ENCODE results near the gene CBX5. TPM values are rescaled to one million over a fixed set of nuclear protein-coding genes. Genes with fewer than 3 reads are reported as not detected.

CBX5 gene
- total and polyA plus RNA-seq, 2 of the 8 experiments (the other 6 are each of a cell fraction or from before 2014, with no cell fraction given): 62.4 to 231 TPM

GRCh38 chr12:54300732-54301427 lies 21.0 kb upstream of the CBX5 start, which contains the start of gene NFE2:
NFE2 (minus strand) TSS chr12:54301015; CDS start chr12:54295248, 5,767 bp downstream.
- ChIA-PET POLR2A (ENCODE audit: partially characterized antibody) (interaction anchor here (0.7 to 4.8 kb wide), 12 partner anchors 9 to 58 kb away, joined by 3 to 105 read pairs (median 6); partner anchors contain the start of genes CBX5, COPZ1 and HNRNPA1), CTCF (ENCODE audit: partially characterized antibody) (interaction anchor here (0.5 to 14.9 kb wide), 14 partner anchors 9 to 692 kb away, joined by 3 to 618 read pairs (median 4); partner anchors contain the start of gene COPZ1)
- FAIRE-seq: no peak
- Histone ChIP-seq H2BK120ac (replicated peaks; ENCODE audit: low read depth, low read length) (peak within 1 kb of the TSS; percentile 50), H2BK20ac (ENCODE audit: low read length) (peak within 1 kb of the TSS; percentile 97), H2BK12ac (ENCODE audit: low read depth, low read length) (peak within 1 kb of the TSS; percentile 95), H3K9ac (replicated peaks in 1 of 4; ENCODE audit: extremely low read depth in 1 of 4, low read depth in 3 of 4, low read length in 3 of 4) (peak within 1 kb of the TSS; percentile 9 to 64 (median 33)), H3K79me2 (ENCODE audit: control insufficient read depth in 1 of 2, insufficient read depth in 2 of 2, low read length in 2 of 2) (no peaks in the 10 kb centered on the region), H4K91ac (replicated peaks; ENCODE audit: insufficient read length, low read length) (peak within 1 kb of the TSS; percentile 79), H3K18ac (ENCODE audit: extremely low read depth, low read length) (peak within 1 kb of the TSS; percentile 98), H3K27me3 (replicated peaks in 1 of 4; ENCODE audit: control insufficient read depth in 3 of 4, extremely low read depth in 1 of 4, insufficient read depth in 3 of 4, low read length in 3 of 4) (peaks cover 0 to 7% (median 0%) of the 10 kb centered on the region in 4 experiments; a peak in 1 of 7 replicates), H3K79me1 (ENCODE audit: low read depth, low read length) (no peaks in the 10 kb centered on the region), H3K4me3 (ENCODE audit: extremely low read depth in 1 of 4, insufficient read depth in 2 of 4, low read depth in 3 of 4, low read length in 4 of 4) (peak within 1 kb of the TSS; percentile 24 to 63 (median 46)), H3K9me3 (ENCODE audit: insufficient read depth in 2 of 2, low read depth in 1 of 2, low read length in 1 of 2) (no peaks in the 10 kb centered on the region), H3K4ac (replicated peaks; ENCODE audit: insufficient read length, low read depth, low read length) (peak within 1 kb of the TSS; percentile 23), H4K20me1 (replicated peaks in 1 of 2; ENCODE audit: control insufficient read depth in 1 of 2, insufficient read depth in 2 of 2, low read length in 2 of 2) (no peaks in the 10 kb centered on the region), H3K27ac (ENCODE audit: low read depth, low read length) (peak within 1 kb of the TSS; percentile 75), H3K23ac (ENCODE audit: insufficient read length) (no peak within 1 kb of the TSS), H3K36me3 (ENCODE audit: control insufficient read depth in 2 of 4, insufficient read depth in 4 of 4, low read length in 3 of 4) (no peaks in the 10 kb centered on the region), H3K4me1 (replicated peaks in 1 of 4; ENCODE audit: control insufficient read depth in 3 of 4, insufficient read depth in 4 of 4, low read length in 3 of 4) (peaks cover 12 to 32% (median 21%) of the 10 kb centered on the region in 4 experiments), H2AK5ac (ENCODE audit: low read depth, low read length) (0 out of 2 replicates have a peak within 1 kb of the TSS, but pooled peaks have one; percentile 68), H2BK5ac (ENCODE audit: low read depth, low read length) (peak within 1 kb of the TSS; percentile 94), H3K4me2 (ENCODE audit: insufficient read depth in 1 of 2, low read depth in 2 of 2, low read length in 2 of 2) (peak within 1 kb of the TSS; percentile 85 to 97), H3K14ac (ENCODE audit: insufficient read length) (peak within 1 kb of the TSS; percentile 35), H3K23me2 (ENCODE audit: low read depth, low read length) (peaks cover 6% of the 10 kb centered on the region; the same call in 1 of the 2 replicates), H2AFZ (ENCODE audit: low read length) (peak within 1 kb of the TSS; percentile 14; the same call in 1 of the 2 replicates), H3K56ac (replicated peaks; ENCODE audit: insufficient read length, low read depth, low read length) (peak within 1 kb of the TSS; percentile 71), H4K5ac (ENCODE audit: insufficient read length, low read depth, low read length) (peak within 1 kb of the TSS; percentile 86), H2BK15ac (ENCODE audit: low read length) (peak within 1 kb of the TSS; percentile 83), H4K8ac (ENCODE audit: extremely low read depth, insufficient read depth, low read length) (peak within 1 kb of the TSS; percentile 81; the same call in 1 of the 2 replicates)
- peak; percentile 75 to 85 for DNase-seq (ENCODE audit: low read depth in 1 of 2, low spot score in 2 of 2)
- WGBS, 2 experiments (ENCODE audit: extremely low coverage in 1 of 2, insufficient coverage in 1 of 2, insufficient read length in 1 of 2, insufficient replicate concordance in 2 of 2, low coverage in 1 of 2, low lambda C conversion rate in 2 of 2, missing lambda C conversion rate in 1 of 2): 2% methylated on average over 23 of the region's 26 CpGs; no CpG with 5 or more reads in 1 of the 2 experiments
- TF ChIP-seq, protein P1, sequence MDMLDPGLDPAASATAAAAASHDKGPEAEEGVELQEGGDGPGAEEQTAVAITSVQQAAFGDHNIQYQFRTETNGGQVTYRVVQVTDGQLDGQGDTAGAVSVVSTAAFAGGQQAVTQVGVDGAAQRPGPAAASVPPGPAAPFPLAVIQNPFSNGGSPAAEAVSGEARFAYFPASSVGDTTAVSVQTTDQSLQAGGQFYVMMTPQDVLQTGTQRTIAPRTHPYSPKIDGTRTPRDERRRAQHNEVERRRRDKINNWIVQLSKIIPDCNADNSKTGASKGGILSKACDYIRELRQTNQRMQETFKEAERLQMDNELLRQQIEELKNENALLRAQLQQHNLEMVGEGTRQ (IDR thresholded peaks at IDR 0.05; ENCODE audit: low read length): no peak
- no peak for TF ChIP-seq EGR1 (IDR thresholded peaks at IDR 0.05; ENCODE audit: borderline replicate concordance, low read depth, low read length)
- TF ChIP-seq RNF2 (IDR thresholded peaks at IDR 0.05; ENCODE audit: borderline replicate concordance, low read depth, low read length, missing control alignments, poor library complexity, severe bottlenecking): no peak
- TF ChIP-seq BACH1 (IDR thresholded peaks at IDR 0.05; ENCODE audit: low read length): no peak
- TF ChIP-seq TEAD4 (IDR thresholded peaks at IDR 0.05; ENCODE audit: low read depth, low read length): no peak; the same call in 1 of the 2 replicates
- peak; percentile 79 for TF ChIP-seq SAP30 (IDR thresholded peaks at IDR 0.05; ENCODE audit: insufficient read depth, insufficient replicate concordance, low read length)
- TF ChIP-seq ATF3 (IDR thresholded peaks at IDR 0.05; ENCODE audit: insufficient read depth, low read depth, low read length): no peak
- TF ChIP-seq TAF7 (optimal IDR thresholded peaks at IDR 0.05; ENCODE audit: borderline replicate concordance, low read depth, low read length): no peak
- no peak for TF ChIP-seq SP4 (IDR thresholded peaks at IDR 0.05; ENCODE audit: low read length)
